Cardiac muscle cell (in vitro differentiated cells and primary cell): Measurements from ENCODE around the gene ZKSCAN4. TPM values are rescaled to one million over a fixed set of nuclear protein-coding genes. Genes with fewer than 3 reads are reported as not detected.

Experiments
- DNase-seq, 2 donors: peaks; one replicate each; pipeline versions ENCODE4 v3.0.0 to v3.0.0-alpha.2; 2010 to 2017; ENCODE audit warnings: low read depth in 1 of 2, low spot score in 1 of 2
- H3K27ac ChIP-seq: fragments of 200-600 bp; sonication (generic); 2 replicates; pipeline ENCODE4 v1.5.1; 2016
- H3K27me3 ChIP-seq: fragments of 200-600 bp; sonication (generic); 2 replicates; pipeline ENCODE4 v1.6.0; 2016; ENCODE audit warnings: control low read depth
- H3K36me3 ChIP-seq: fragments of 200-600 bp; sonication (generic); 2 replicates; pipeline ENCODE4 v1.5.1; 2016; ENCODE audit warnings: control low read depth
- H3K4me1 ChIP-seq: fragments of 200-600 bp; sonication (generic); 2 replicates; pipeline ENCODE4 v1.8.1; 2017; ENCODE audit warnings: low read depth, mild to moderate bottlenecking, mixed run types
- H3K4me3 ChIP-seq: fragments of 200-600 bp; sonication (generic); 2 replicates; pipeline ENCODE4 v1.5.1; 2016; ENCODE audit warnings: mild to moderate bottlenecking
- H3K9me3 ChIP-seq: fragments of 200-600 bp; sonication (generic); 2 replicates; pipeline ENCODE4 v1.5.1; 2017; ENCODE audit warnings: low read depth, mild to moderate bottlenecking, control low read depth
- CTCF ChIP-seq: IDR thresholded peaks from 2 replicates; pipeline ENCODE4 v1.5.1; 2012; ENCODE audit warnings: low read depth, mild to moderate bottlenecking, low read length
- polyA plus RNA-seq: library from polyadenylated mRNA; unstranded; fragments of >200 nt; fragmentation: Nextera tagmentation; extraction: Ambion mirVana; gene quantifications from 2 replicates; pipeline ENCODE4 v1.2.1, GENCODE V29; 2016
- total RNA-seq: library from RNA; depleted of rRNA; stranded (reverse); fragments of >200 nt; gene quantifications from 2 replicates; pipeline ENCODE4 v1.2.3, GENCODE V29; 2016

The ZKSCAN4 gene
- total and polyA plus RNA-seq, 2 experiments from 2014 or later: 7.1 to 7.9 TPM

- Histone ChIP-seq H3K4me1 (peaks cover 8% of the 10 kb centered on the region), H3K36me3 (peaks cover 9% of the 10 kb centered on the region), H3K9me3 (no peaks in the 10 kb centered on the region), H3K4me3 (peak overlapping the region; percentile 89), H3K27ac (peak overlapping the region; percentile 87), H3K27me3 (no peaks in the 10 kb centered on the region)
- DNase-seq: no peak
- no peak for TF ChIP-seq CTCF
Measured at GRCh38 chr6:28267695-28268059, 15.6 kb upstream of the ZKSCAN4 start.

- peak; percentile 87 to 91 for DNase-seq
- no peaks in the 10 kb centered on the region for H3K27me3 ChIP-seq
- H3K4me1 ChIP-seq: peaks cover 8% of the 10 kb centered on the region
- peak within 1 kb of the TSS; percentile 89 for H3K4me3 ChIP-seq
- H3K9me3 ChIP-seq: no peaks in the 10 kb centered on the region
- peak within 1 kb of the TSS; percentile 87 for H3K27ac ChIP-seq
- peaks cover 3% of the 10 kb centered on the region for H3K36me3 ChIP-seq
- TF ChIP-seq CTCF: peak; percentile 6
Measured at GRCh38 chr6:28266962-28267694, 15.1 kb upstream of the ZKSCAN4 start, which contains the start of gene ZSCAN26. ZSCAN26 (plus strand) TSS chr6:28267143; CDS start chr6:28271920, 4,777 bp downstream.

- H3K36me3 ChIP-seq: no peaks in the 10 kb centered on the region
- no peak for DNase-seq
- no peaks in the 10 kb centered on the region for H3K27me3 ChIP-seq
- no peaks in the 10 kb centered on the region for H3K9me3 ChIP-seq
- peak overlapping the region; percentile 87 for H3K27ac ChIP-seq
- H3K4me3 ChIP-seq: peak overlapping the region; percentile 89
- TF ChIP-seq CTCF: no peak
- H3K4me1 ChIP-seq: peaks cover 8% of the 10 kb centered on the region
Measured at GRCh38 chr6:28266563-28266961, 14.5 kb upstream of the ZKSCAN4 start.

- DNase-seq: no peak
- no peaks in the 10 kb centered on the region for H3K27me3 ChIP-seq
- no peaks in the 10 kb centered on the region for H3K9me3 ChIP-seq
- H3K4me3 ChIP-seq: no peak overlapping the region
- H3K36me3 ChIP-seq: no peaks in the 10 kb centered on the region
- peaks cover 8% of the 10 kb centered on the region for H3K4me1 ChIP-seq
- no peak for TF ChIP-seq CTCF
- H3K27ac ChIP-seq: no peak overlapping the region
Measured at GRCh38 chr6:28264834-28265401, 12.8 kb upstream of the ZKSCAN4 start.

GRCh38 chr6:28263922-28264321 lies 11.9 kb upstream of the ZKSCAN4 start:
- H3K36me3 ChIP-seq: no peaks in the 10 kb centered on the region

More at GRCh38 chr6:28263922-28264321, 11.9 kb upstream of the ZKSCAN4 start:
- no peak overlapping the region for H3K4me3 ChIP-seq
- H3K27ac ChIP-seq: no peak overlapping the region
- no peak for DNase-seq
- H3K4me1 ChIP-seq: peaks cover 8% of the 10 kb centered on the region
- TF ChIP-seq CTCF: no peak
- H3K27me3 ChIP-seq: no peaks in the 10 kb centered on the region
- no peaks in the 10 kb centered on the region for H3K9me3 ChIP-seq
